SK-N-SH treated with all-trans-retinoic acid at 6 μM for 48 hours (cell line): ENCODE data around the gene SAP30.
A peak's percentile ranks its signal among the peaks of the same experiment; 100 is the strongest.

Experiments used
- ATAC-seq: fragments of 200-7000 bp; cut with Tn5 transposase; 3 replicates; pipeline ENCODE4 v1.9.1; 2020; ENCODE audit warnings: mild to moderate bottlenecking, moderate library complexity
- ARNTL ChIP-seq: fragments of 450-650 bp; formaldehyde crosslinking; IDR thresholded peaks from 2 replicates; pipeline ENCODE4 v1.5.0; 2020; ENCODE audit warnings: low read depth, mild to moderate bottlenecking, moderate library complexity, borderline replicate concordance
- BACH2 ChIP-seq: fragments of 250-450 bp; sonication (Bioruptor Pico); IDR thresholded peaks from 2 replicates; pipeline ENCODE4 v1.9.0; 2021; ENCODE audit warnings: mild to moderate bottlenecking, borderline replicate concordance
- CSDC2 ChIP-seq: fragments of 250-450 bp; sonication (Bioruptor Pico); IDR thresholded peaks from 2 replicates; pipeline ENCODE4 v1.5.0; 2020; ENCODE audit warnings: mild to moderate bottlenecking, moderate library complexity
- ESRRG ChIP-seq: fragments of 250-450 bp; sonication (Bioruptor Pico); IDR thresholded peaks from 2 replicates; pipeline ENCODE4 v1.6.1; 2021; ENCODE audit warnings: mild to moderate bottlenecking
- PATZ1 ChIP-seq: fragments of 250-450 bp; sonication (Bioruptor Pico); IDR thresholded peaks from 2 replicates; pipeline ENCODE4 v1.8.0; 2020; ENCODE audit warnings: mild to moderate bottlenecking, moderate library complexity, borderline replicate concordance
- POU6F1 ChIP-seq: fragments of 250-450 bp; sonication (Bioruptor Pico); IDR thresholded peaks from 2 replicates; pipeline ENCODE4 v1.8.0; 2021; ENCODE audit warnings: low read depth, mild to moderate bottlenecking, moderate library complexity, borderline replicate concordance
- PPARA ChIP-seq: fragments of 250-450 bp; sonication (Bioruptor Pico); IDR thresholded peaks from 2 replicates; pipeline ENCODE4 v1.5.0; 2020; ENCODE audit warnings: mild to moderate bottlenecking, borderline replicate concordance
- RARB ChIP-seq: fragments of 250-450 bp; sonication (Bioruptor Pico); IDR thresholded peaks from 2 replicates; pipeline ENCODE4 v1.8.0; 2021; ENCODE audit warnings: mild to moderate bottlenecking, moderate library complexity
- SNAI2 ChIP-seq: fragments of 250-450 bp; sonication (Bioruptor Pico); IDR thresholded peaks from 2 replicates; pipeline ENCODE4 v1.5.0; 2020; ENCODE audit warnings: mild to moderate bottlenecking, moderate library complexity
- TOX ChIP-seq: fragments of 250-450 bp; sonication (Bioruptor Pico); IDR thresholded peaks from 2 replicates; pipeline ENCODE4 v1.8.0; 2021; ENCODE audit warnings: mild to moderate bottlenecking, moderate library complexity, borderline replicate concordance
- ZFP3 ChIP-seq: fragments of 250-450 bp; sonication (Bioruptor Pico); IDR thresholded peaks from 2 replicates; pipeline ENCODE4 v1.5.0; 2020; ENCODE audit warnings: mild to moderate bottlenecking, moderate library complexity
- ZNF565 ChIP-seq: fragments of 450-650 bp; formaldehyde crosslinking; conservative IDR thresholded peaks from 2 replicates; pipeline ENCODE4 v1.5.0; 2020; ENCODE audit warnings: low read depth, mild to moderate bottlenecking, moderate library complexity
- ZNF70 ChIP-seq: fragments of 450-650 bp; formaldehyde crosslinking; IDR thresholded peaks from 2 replicates; pipeline ENCODE4 v1.5.0; 2020; ENCODE audit warnings: mild to moderate bottlenecking, moderate library complexity
- ZNF8 ChIP-seq: fragments of 450-650 bp; formaldehyde crosslinking; IDR thresholded peaks from 2 replicates; pipeline ENCODE4 v1.5.0; 2020; ENCODE audit warnings: mild to moderate bottlenecking, moderate library complexity
- TF ChIP-seq, protein P1 (sequence below): fragments of 250-450 bp; sonication (Bioruptor Pico); IDR thresholded peaks from 2 replicates; pipeline ENCODE4 v1.5.1; 2021; ENCODE audit warnings: mild to moderate bottlenecking, moderate library complexity
- TF ChIP-seq, protein P2 (sequence below): fragments of 250-450 bp; sonication (Bioruptor Pico); IDR thresholded peaks from 2 replicates; pipeline ENCODE4 v1.5.1; 2020; ENCODE audit warnings: low read depth, mild to moderate bottlenecking, moderate library complexity
- TF ChIP-seq, protein P3 (sequence below): fragments of 250-450 bp; sonication (Bioruptor Pico); IDR thresholded peaks from 2 replicates; pipeline ENCODE4 v1.5.0; 2020; ENCODE audit warnings: mild to moderate bottlenecking, moderate library complexity

Gene SAP30

DNA sequence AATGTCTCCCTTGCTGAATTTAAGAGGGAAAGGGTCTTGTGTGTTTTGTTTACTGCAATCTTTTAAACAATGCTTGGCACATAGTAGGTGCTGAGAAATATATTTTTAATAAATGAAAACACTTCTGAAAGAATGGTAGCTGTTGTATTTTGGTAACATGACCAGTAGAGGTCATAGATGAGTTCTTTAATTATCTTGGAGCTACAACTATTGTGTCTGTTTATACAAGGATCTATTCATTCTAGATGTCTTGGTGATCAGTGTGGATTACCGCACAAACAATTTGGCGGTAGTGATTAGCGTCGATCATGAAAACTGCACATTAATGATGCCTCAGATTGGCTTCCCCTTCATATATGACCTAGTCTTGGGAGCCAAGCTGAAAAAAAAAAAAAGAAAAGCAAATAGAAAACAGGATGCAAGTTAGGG, 49.6 kb downstream of the SAP30 start:
- no peak for TF ChIP-seq ZNF8 (CRISPR knock-in tag)
- no peak for TF ChIP-seq ARNTL (CRISPR knock-in tag)
- no peak for TF ChIP-seq ZFP3 (CRISPR knock-in tag)
- no peak for TF ChIP-seq ZNF565
- no peak for TF ChIP-seq ESRRG
- no peak for TF ChIP-seq POU6F1
- TF ChIP-seq SNAI2 (CRISPR knock-in tag), result no peak
- TF ChIP-seq BACH2 (CRISPR knock-in tag), result no peak
- no peak for TF ChIP-seq TOX (CRISPR knock-in tag)
- no peak for TF ChIP-seq CSDC2 (CRISPR knock-in tag)
- TF ChIP-seq, protein P1, sequence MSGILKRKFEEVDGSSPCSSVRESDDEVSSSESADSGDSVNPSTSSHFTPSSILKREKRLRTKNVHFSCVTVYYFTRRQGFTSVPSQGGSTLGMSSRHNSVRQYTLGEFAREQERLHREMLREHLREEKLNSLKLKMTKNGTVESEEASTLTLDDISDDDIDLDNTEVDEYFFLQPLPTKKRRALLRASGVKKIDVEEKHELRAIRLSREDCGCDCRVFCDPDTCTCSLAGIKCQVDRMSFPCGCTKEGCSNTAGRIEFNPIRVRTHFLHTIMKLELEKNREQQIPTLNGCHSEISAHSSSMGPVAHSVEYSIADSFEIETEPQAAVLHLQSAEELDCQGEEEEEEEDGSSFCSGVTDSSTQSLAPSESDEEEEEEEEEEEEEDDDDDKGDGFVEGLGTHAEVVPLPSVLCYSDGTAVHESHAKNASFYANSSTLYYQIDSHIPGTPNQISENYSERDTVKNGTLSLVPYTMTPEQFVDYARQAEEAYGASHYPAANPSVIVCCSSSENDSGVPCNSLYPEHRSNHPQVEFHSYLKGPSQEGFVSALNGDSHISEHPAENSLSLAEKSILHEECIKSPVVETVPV (CRISPR knock-in tag), result no peak
- no peak for TF ChIP-seq PPARA (CRISPR knock-in tag)
- TF ChIP-seq, protein P2, sequence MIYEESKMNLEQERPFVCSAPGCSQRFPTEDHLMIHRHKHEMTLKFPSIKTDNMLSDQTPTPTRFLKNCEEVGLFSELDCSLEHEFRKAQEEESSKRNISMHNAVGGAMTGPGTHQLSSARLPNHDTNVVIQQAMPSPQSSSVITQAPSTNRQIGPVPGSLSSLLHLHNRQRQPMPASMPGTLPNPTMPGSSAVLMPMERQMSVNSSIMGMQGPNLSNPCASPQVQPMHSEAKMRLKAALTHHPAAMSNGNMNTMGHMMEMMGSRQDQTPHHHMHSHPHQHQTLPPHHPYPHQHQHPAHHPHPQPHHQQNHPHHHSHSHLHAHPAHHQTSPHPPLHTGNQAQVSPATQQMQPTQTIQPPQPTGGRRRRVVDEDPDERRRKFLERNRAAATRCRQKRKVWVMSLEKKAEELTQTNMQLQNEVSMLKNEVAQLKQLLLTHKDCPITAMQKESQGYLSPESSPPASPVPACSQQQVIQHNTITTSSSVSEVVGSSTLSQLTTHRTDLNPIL, result no peak
- ATAC-seq, result peak; percentile 66

GRCh38 chr4:173420801-173421200, 50.0 kb downstream of the SAP30 start:
- ATAC-seq, result no peak

More at GRCh38 chr4:173420801-173421200, 50.0 kb downstream of the SAP30 start:
- TF ChIP-seq ZNF70 (CRISPR knock-in tag) (no peak), ARNTL (CRISPR knock-in tag) (no peak), PPARA (CRISPR knock-in tag) (no peak), PATZ1 (CRISPR knock-in tag) (no peak), CSDC2 (CRISPR knock-in tag) (no peak), TOX (CRISPR knock-in tag) (no peak), SNAI2 (CRISPR knock-in tag) (no peak), RARB (CRISPR knock-in tag) (no peak)
- TF ChIP-seq, protein P2, result no peak
- TF ChIP-seq, protein P3, sequence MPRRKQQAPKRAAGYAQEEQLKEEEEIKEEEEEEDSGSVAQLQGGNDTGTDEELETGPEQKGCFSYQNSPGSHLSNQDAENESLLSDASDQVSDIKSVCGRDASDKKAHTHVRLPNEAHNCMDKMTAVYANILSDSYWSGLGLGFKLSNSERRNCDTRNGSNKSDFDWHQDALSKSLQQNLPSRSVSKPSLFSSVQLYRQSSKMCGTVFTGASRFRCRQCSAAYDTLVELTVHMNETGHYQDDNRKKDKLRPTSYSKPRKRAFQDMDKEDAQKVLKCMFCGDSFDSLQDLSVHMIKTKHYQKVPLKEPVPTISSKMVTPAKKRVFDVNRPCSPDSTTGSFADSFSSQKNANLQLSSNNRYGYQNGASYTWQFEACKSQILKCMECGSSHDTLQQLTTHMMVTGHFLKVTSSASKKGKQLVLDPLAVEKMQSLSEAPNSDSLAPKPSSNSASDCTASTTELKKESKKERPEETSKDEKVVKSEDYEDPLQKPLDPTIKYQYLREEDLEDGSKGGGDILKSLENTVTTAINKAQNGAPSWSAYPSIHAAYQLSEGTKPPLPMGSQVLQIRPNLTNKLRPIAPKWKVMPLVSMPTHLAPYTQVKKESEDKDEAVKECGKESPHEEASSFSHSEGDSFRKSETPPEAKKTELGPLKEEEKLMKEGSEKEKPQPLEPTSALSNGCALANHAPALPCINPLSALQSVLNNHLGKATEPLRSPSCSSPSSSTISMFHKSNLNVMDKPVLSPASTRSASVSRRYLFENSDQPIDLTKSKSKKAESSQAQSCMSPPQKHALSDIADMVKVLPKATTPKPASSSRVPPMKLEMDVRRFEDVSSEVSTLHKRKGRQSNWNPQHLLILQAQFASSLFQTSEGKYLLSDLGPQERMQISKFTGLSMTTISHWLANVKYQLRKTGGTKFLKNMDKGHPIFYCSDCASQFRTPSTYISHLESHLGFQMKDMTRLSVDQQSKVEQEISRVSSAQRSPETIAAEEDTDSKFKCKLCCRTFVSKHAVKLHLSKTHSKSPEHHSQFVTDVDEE (CRISPR knock-in tag), result no peak
